GM12878 (cell line): ENCODE data around the gene CD84.

Source experiments
- CHD2 ChIP-seq: IDR thresholded peaks from 2 replicates; pipeline ENCODE4 v1.6.1; 2011; ENCODE audit warnings: low read depth, low read length, improper control_type of control experiment, borderline replicate concordance
- EGR1 ChIP-seq, 2 experiments: IDR thresholded peaks; 1 replicate in 1 of 2; 2 replicates in 1 of 2; pipeline ENCODE4 v1.6.1; 2011 to 2012; ENCODE audit warnings: low read depth in 2 of 2, low read length in 2 of 2, borderline replicate concordance in 1 of 2, mild to moderate bottlenecking in 1 of 2, moderate library complexity in 1 of 2
- NBN ChIP-seq: fragments of 450-650 bp; IDR thresholded peaks from 2 replicates; pipeline ENCODE4 v1.6.1; 2016
- POLR2AphosphoS2 ChIP-seq: IDR thresholded peaks from 2 replicates; pipeline ENCODE4 v1.6.1; 2011; ENCODE audit warnings: low read depth, mild to moderate bottlenecking, low read length, improper control_type of control experiment, moderate library complexity
- RELA ChIP-seq: fragments of 450-650 bp; IDR thresholded peaks from 2 replicates; pipeline ENCODE4 v1.8.0; 2014; ENCODE audit warnings: borderline replicate concordance; ENCODE audit not compliant: partially characterized antibody
- SUPT20H ChIP-seq: IDR thresholded peaks from 2 replicates; pipeline ENCODE4 v1.6.1; 2011; ENCODE audit warnings: low read depth, mild to moderate bottlenecking, low read length, moderate library complexity, borderline replicate concordance; ENCODE audit not compliant: control insufficient read depth
- TF ChIP-seq, protein P1 (sequence below): IDR thresholded peaks from 2 replicates; pipeline ENCODE4 v1.6.1; 2012; ENCODE audit warnings: mild to moderate bottlenecking, low read depth, low read length

GRCh38 chr1:160590488-160590887 is 11.2 kb upstream of the CD84 start:
- TF ChIP-seq CHD2 (no peak), SUPT20H (no peak), EGR1 (IDR thresholded peaks at IDR 0.05; ENCODE audit: borderline replicate concordance in 1 of 2, low read depth in 2 of 2, low read length in 2 of 2) (no peak), RELA (no peak), NBN (no peak), POLR2AphosphoS2 (no peak)
- TF ChIP-seq, protein P1, sequence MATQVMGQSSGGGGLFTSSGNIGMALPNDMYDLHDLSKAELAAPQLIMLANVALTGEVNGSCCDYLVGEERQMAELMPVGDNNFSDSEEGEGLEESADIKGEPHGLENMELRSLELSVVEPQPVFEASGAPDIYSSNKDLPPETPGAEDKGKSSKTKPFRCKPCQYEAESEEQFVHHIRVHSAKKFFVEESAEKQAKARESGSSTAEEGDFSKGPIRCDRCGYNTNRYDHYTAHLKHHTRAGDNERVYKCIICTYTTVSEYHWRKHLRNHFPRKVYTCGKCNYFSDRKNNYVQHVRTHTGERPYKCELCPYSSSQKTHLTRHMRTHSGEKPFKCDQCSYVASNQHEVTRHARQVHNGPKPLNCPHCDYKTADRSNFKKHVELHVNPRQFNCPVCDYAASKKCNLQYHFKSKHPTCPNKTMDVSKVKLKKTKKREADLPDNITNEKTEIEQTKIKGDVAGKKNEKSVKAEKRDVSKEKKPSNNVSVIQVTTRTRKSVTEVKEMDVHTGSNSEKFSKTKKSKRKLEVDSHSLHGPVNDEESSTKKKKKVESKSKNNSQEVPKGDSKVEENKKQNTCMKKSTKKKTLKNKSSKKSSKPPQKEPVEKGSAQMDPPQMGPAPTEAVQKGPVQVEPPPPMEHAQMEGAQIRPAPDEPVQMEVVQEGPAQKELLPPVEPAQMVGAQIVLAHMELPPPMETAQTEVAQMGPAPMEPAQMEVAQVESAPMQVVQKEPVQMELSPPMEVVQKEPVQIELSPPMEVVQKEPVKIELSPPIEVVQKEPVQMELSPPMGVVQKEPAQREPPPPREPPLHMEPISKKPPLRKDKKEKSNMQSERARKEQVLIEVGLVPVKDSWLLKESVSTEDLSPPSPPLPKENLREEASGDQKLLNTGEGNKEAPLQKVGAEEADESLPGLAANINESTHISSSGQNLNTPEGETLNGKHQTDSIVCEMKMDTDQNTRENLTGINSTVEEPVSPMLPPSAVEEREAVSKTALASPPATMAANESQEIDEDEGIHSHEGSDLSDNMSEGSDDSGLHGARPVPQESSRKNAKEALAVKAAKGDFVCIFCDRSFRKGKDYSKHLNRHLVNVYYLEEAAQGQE, result no peak
